Measurements from ENCODE around the gene TPRG1L. TPM values are rescaled to one million over a fixed set of nuclear protein-coding genes. Genes with fewer than 3 reads are reported as not detected.

TPRG1L gene
- total RNA-seq, 4 donors from 2014 or later = 36.8 to 55.3 (median 50.3) TPM

- no peak overlapping the region for H3K27ac ChIP-seq (replicated peaks in 1 of 4)
- intact Hi-C loops (cut with DNase I) = no loop called here
- WGBS = 67% methylated on average over 18 of the region's 18 CpGs
- no peaks in the 10 kb centered on the region for H3K36me3 ChIP-seq
- peaks cover 2 to 6% (median 4%) of the 10 kb centered on the region in 4 donors for H3K4me1 ChIP-seq
- TF ChIP-seq CTCF (IDR thresholded peaks at IDR 0.05) (no peak), POLR2AphosphoS5 (IDR thresholded peaks at IDR 0.05) (no peak), POLR2A (IDR thresholded peaks at IDR 0.05; ENCODE audit: low read depth) (no peak), EP300 (IDR thresholded peaks at IDR 0.05) (no peak)
- DNase-seq (ENCODE audit: extremely low spot score) = no peak
- peaks cover 0 to 44% (median under 1%) of the 10 kb centered on the region in 4 donors for H3K27me3 ChIP-seq
- no peak overlapping the region for H3K4me3 ChIP-seq
- H3K9me3 ChIP-seq = no peaks in the 10 kb centered on the region
Measured at GRCh38 chr1:3679098-3679555, 54.3 kb downstream of the TPRG1L start.

Other genes with a start within 250 kb of the TPRG1L start
- under 1 TPM; 0.42 to 0.98 (median 0.69) TPM for gene ARHGEF16, start 170.3 kb upstream of the TPRG1L start, total RNA-seq
- 10 to 100 TPM in 3 of 4 donors, 1 to 10 TPM in 1; 9.3 to 18.1 (median 12.7) TPM for gene MEGF6, start 13.5 kb upstream of the TPRG1L start, total RNA-seq
- gene WRAP73, start 25.1 kb downstream of the TPRG1L start, total RNA-seq = 10 to 100 TPM; 12.9 to 25.9 (median 15.7) TPM
- not detected for gene TP73, start 27.5 kb downstream of the TPRG1L start, total RNA-seq
- not detected for gene CCDC27, start 127.4 kb downstream of the TPRG1L start, total RNA-seq
- 10 to 100 TPM; 10.5 to 16.3 (median 13.3) TPM for gene SMIM1, start 147.7 kb downstream of the TPRG1L start, total RNA-seq
- gene LRRC47, start 171.5 kb downstream of the TPRG1L start, total RNA-seq = 10 to 100 TPM; 34.1 to 51.6 (median 44.1) TPM
- gene CEP104, start 232.2 kb downstream of the TPRG1L start, total RNA-seq = 10 to 100 TPM; 42.7 to 84.2 (median 69.8) TPM
- 10 to 100 TPM in 1 of 4 donors, 1 to 10 TPM in 3; 5.0 to 13.4 (median 5.2) TPM for gene DFFB, start 232.5 kb downstream of the TPRG1L start, total RNA-seq

Measured in esophagus muscularis mucosa (tissue), 4 donors.